ENCODE measurements around the gene SORCS2. TPM values are rescaled to one million over a fixed set of nuclear protein-coding genes. Genes with fewer than 3 reads are reported as not detected.

The SORCS2 gene
- polyA plus RNA-seq, 3 donors, result 0.46 to 0.55 TPM; not detected in 1

DNA sequence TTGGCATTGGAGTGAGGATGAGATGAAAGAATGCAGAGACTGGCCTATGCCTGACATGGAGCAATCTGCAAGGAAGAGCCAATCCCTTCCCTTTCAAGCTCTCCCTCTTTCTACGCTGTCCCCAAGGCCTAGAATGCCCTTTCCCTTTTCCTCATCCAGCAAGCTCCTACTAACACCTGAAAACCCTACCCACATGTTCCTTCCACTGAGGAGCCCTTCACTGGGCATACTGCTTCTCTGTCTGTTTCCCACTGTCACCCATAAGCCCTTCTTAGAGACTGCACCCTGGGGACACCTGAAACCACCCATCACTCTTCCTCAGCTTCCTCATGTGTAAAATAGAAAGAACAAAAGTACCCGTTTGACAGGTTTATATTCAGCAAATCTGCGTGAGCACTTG, 492.0 kb downstream of the SORCS2 start:
- Histone ChIP-seq H4K20me1 (ENCODE audit: insufficient read depth, low read length) (no peaks in the 10 kb centered on the region), H3K36me3 (replicated peaks in 1 of 2; ENCODE audit: control insufficient read depth in 1 of 2, insufficient read depth in 2 of 2, low read length in 2 of 2) (no peaks in the 10 kb centered on the region), H3K9me3 (replicated peaks in 1 of 2; ENCODE audit: control insufficient read depth in 1 of 2, insufficient read depth in 1 of 2, low read length in 2 of 2) (peaks cover 0 to 18% of the 10 kb centered on the region in 2 donors), H3K27ac (ENCODE audit: low read depth in 1 of 2, low read length in 2 of 2) (no peak overlapping the region), H3K27me3 (ENCODE audit: control insufficient read depth in 2 of 2, insufficient read depth in 2 of 2, low read length in 2 of 2) (no peaks in the 10 kb centered on the region), H2AFZ (ENCODE audit: insufficient read depth, low read depth, low read length, poor library complexity, severe bottlenecking) (no peak overlapping the region), H3K4me2 (replicated peaks; ENCODE audit: extremely low read depth, low read length, poor library complexity, severe bottlenecking) (no peak overlapping the region), H3K9ac (ENCODE audit: insufficient read depth, low read length, poor library complexity, severe bottlenecking) (no peak overlapping the region), H3K79me2 (ENCODE audit: insufficient read depth, low read length) (no peaks in the 10 kb centered on the region), H3K4me1 (ENCODE audit: control insufficient read depth in 1 of 2, insufficient read depth in 2 of 2, low read length in 2 of 2) (no peaks in the 10 kb centered on the region), H3K4me3 (replicated peaks in 1 of 3; ENCODE audit: low read depth in 2 of 3, low read length in 3 of 3) (no peak overlapping the region)
- Mint-ChIP-seq H3K9me3 (peaks cover 2 to 22% (median 3%) of the 10 kb centered on the region in 7 donors), H3K4me1 (no peaks in the 10 kb centered on the region), H3K27ac (peak overlapping the region in 1 of 7 donors; percentile 58), H3K4me3 (no peak overlapping the region), H3K27me3 (ENCODE audit: low read depth in 3 of 3) (peaks cover under 1 to 10% (median 4%) of the 10 kb centered on the region in 3 donors), H3K36me3 (peaks cover 0 to 3% of the 10 kb centered on the region in 2 donors)
- TF ChIP-seq, protein P1, sequence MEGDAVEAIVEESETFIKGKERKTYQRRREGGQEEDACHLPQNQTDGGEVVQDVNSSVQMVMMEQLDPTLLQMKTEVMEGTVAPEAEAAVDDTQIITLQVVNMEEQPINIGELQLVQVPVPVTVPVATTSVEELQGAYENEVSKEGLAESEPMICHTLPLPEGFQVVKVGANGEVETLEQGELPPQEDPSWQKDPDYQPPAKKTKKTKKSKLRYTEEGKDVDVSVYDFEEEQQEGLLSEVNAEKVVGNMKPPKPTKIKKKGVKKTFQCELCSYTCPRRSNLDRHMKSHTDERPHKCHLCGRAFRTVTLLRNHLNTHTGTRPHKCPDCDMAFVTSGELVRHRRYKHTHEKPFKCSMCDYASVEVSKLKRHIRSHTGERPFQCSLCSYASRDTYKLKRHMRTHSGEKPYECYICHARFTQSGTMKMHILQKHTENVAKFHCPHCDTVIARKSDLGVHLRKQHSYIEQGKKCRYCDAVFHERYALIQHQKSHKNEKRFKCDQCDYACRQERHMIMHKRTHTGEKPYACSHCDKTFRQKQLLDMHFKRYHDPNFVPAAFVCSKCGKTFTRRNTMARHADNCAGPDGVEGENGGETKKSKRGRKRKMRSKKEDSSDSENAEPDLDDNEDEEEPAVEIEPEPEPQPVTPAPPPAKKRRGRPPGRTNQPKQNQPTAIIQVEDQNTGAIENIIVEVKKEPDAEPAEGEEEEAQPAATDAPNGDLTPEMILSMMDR (IDR thresholded peaks at IDR 0.05), result no peak
- intact Hi-C loops (cut with micrococcal nuclease), result no loop called here
- no peak for DNase-seq
- 82% methylated on average over 3 of the region's 3 CpGs for WGBS (ENCODE audit: insufficient coverage)

- Histone ChIP-seq H3K4me1 (ENCODE audit: control insufficient read depth in 1 of 2, insufficient read depth in 2 of 2, low read length in 2 of 2) (no peaks in the 10 kb centered on the region), H3K27me3 (ENCODE audit: control insufficient read depth in 2 of 2, insufficient read depth in 2 of 2, low read length in 2 of 2) (no peaks in the 10 kb centered on the region), H3K4me3 (replicated peaks in 1 of 3; ENCODE audit: low read depth in 2 of 3, low read length in 3 of 3) (no peak overlapping the region), H4K20me1 (ENCODE audit: insufficient read depth, low read length) (no peaks in the 10 kb centered on the region), H3K9me3 (replicated peaks in 1 of 2; ENCODE audit: control insufficient read depth in 1 of 2, insufficient read depth in 1 of 2, low read length in 2 of 2) (peaks cover 0 to 18% of the 10 kb centered on the region in 2 donors), H2AFZ (ENCODE audit: insufficient read depth, low read depth, low read length, poor library complexity, severe bottlenecking) (no peak overlapping the region), H3K36me3 (replicated peaks in 1 of 2; ENCODE audit: control insufficient read depth in 1 of 2, insufficient read depth in 2 of 2, low read length in 2 of 2) (no peaks in the 10 kb centered on the region), H3K9ac (ENCODE audit: insufficient read depth, low read length, poor library complexity, severe bottlenecking) (no peak overlapping the region), H3K4me2 (replicated peaks; ENCODE audit: extremely low read depth, low read length, poor library complexity, severe bottlenecking) (no peak overlapping the region), H3K79me2 (ENCODE audit: insufficient read depth, low read length) (no peaks in the 10 kb centered on the region), H3K27ac (ENCODE audit: low read depth in 1 of 2, low read length in 2 of 2) (no peak overlapping the region)
- intact Hi-C loops (cut with micrococcal nuclease), result no loop called here
- H3K27ac Mint-ChIP-seq, result no peak overlapping the region
- H3K9me3 Mint-ChIP-seq, result peaks cover 0 to 19% (median 3%) of the 10 kb centered on the region in 7 donors
- no peaks in the 10 kb centered on the region for H3K4me1 Mint-ChIP-seq
- TF ChIP-seq, protein P1 (IDR thresholded peaks at IDR 0.05), result no peak
- no peak for DNase-seq
- no peak overlapping the region for H3K4me3 Mint-ChIP-seq
- H3K27me3 Mint-ChIP-seq (ENCODE audit: low read depth in 3 of 3), result peaks cover 0 to 4% (median 2%) of the 10 kb centered on the region in 3 donors
- H3K36me3 Mint-ChIP-seq, result peaks cover 0 to under 1% of the 10 kb centered on the region in 2 donors
- 90% methylated on average over 18 of the region's 19 CpGs for WGBS (ENCODE audit: insufficient coverage)
These were observed 493.9 kb downstream of the SORCS2 start for GRCh38 chr4:7686070-7686870.

All from CD14-positive monocyte (primary cell).